HG02763 (cell line): ENCODE results near the gene ASXL1.

Source experiments
- ATAC-seq: cut with Tn5 transposase; IDR thresholded peaks from one replicate; pipeline ENCODE4 v1.9.1; 2021; ENCODE audit warnings: mild to moderate bottlenecking, moderate library complexity; ENCODE audit not compliant: unreplicated experiment

Gene ASXL1

DNA sequence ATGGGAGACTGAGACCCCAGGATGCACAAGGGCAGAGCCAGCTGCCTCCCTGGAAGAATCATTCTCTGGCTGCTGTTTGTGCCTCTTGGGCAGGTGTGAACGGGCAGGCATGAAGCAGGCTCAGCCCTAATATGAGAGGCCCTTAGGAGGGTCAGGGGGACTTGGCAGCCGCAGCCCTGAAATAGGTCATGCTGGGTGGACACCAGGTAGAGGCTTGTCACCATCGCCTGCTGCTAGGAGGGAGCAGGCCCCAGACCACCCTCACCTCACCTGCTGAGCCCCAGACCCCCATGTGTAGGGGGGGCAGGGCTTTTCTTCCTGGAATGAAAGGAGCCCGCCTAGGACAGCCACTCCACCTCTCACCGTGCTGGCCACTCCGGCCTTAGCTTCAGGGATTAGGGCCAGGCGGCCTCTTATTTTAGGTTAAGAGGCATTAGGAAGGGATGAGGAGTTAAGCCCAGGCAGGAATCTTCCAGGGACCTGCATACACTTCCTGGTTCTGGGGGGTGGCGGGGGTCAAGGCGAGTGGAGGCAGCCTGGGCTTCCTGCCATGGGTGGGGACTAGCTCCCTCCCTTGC lies 92.4 kb downstream of the ASXL1 start:
- ATAC-seq = no peak

DNA sequence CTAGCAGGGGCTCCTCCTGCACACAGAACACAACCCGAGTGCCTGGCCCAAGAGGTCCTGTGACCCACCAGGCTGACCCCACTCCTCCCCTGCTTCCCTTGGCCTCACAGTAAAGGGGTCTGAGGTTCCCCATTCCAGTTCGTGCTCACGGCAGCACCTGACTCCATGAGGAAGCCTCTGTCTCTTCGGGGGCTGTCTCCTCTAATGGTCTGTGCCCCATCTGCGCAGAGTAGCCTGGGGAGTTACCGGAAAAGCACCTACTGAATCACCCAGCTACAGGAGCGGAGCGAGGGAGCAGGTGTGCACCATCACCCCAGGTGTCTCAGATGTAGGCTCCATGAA lies 93.2 kb downstream of the ASXL1 start:
- no peak for ATAC-seq

DNA sequence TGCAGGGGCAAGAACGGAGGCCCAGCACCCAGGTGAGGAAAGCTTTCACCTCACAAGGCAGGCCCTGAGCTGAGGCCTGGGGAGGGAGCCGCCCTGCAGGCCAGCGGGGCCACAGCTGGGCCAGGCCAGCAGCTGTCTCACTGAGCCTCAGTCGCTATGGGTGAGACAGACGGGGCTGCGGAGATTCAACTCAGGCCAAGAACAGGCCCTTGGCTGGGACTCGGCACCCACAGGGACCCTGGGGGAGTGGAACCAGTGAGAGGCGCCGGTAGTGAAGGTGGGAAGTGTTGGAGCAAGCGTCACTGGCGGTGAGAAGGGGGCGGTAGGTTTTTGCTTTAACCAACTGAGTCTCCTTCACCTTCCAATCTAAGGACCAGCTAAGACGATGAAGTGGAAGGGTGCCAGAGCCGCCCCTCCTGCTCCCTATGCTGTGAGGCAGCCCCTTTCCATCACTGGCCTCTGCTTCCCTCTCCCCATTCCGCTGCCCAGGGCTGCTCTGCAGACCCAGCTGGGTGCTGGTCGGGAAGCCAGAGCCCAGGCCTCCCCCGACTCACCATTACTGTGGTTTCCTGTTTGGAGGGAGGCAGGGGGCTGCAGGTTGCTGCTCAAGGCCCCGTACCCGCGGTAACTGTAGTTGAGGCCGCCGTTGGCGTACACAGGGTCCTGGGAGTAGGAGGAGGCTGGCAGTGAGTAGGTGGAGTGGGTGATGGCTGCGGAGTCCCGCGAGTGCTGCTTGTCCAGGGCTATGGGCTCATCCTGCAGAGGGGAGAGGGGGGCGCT lies 93.7 kb downstream of the ASXL1 start:
- ATAC-seq = no peak

DNA sequence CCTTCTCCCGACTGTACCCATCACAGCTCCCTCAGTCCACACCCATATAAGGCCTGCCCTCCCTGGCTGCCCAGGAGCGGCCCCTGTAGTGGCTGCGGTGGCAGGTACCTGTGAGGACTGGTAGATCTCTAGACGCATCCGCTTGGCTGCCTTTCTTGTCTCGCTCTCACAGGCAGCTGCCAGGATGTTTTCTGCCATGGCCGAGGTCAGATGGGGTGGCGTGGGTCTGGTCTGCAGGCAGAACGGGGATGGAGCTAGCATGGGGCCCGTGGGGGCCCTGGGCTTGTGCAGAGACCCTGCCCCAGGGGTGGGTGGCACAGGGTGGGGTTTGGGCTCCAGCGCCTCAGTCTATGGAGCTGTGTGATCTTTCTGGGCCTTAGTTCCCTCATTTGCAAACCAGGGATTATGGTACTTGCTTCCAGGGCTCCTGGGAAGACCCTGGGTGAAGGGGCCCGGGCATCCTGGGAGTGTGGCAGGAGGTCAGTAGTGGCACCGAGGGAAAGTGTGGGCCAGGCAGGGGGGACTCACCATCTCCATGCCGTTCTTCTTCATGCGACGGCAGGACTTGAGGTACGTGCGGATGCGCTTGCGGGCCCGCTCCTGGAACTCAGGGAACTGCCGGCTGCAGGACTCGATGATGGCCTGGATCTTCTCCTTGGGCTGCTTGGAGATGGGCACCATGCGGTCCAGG lies 94.8 kb downstream of the ASXL1 start:
- no peak for ATAC-seq

DNA sequence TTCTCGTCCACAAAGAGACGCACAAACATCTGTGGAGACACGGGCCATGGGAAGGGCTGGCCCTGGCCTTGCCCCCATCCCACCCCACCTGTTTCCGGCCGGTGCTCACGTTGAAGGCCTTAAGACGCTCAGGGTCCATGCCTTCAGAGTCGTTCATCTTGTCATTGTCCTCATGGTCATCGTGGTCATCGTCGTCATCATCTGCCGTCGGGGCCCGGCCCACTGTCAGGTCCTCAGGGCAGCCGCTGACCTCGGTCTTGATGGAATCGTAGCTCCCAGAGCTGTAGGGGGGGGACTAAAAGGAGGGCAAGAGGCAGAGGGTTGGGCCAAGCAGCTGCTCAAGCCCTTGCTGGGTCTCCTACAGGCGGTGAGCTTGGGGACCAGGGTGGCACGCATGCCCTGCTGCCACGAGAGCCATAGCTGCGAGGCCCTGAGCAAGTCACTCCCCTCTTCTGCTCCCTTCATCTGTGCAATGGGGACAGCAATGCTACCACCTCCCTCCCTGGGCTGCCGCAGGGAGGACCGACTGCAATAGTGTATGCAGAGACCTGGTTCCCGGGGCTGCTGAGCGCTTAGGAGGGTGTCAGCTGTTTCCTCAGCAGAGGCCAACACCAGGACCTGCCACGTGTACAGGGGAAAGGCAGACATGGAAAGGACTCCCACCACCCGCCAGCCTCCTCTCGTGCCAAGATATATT lies 95.5 kb downstream of the ASXL1 start:
- ATAC-seq = no peak

DNA sequence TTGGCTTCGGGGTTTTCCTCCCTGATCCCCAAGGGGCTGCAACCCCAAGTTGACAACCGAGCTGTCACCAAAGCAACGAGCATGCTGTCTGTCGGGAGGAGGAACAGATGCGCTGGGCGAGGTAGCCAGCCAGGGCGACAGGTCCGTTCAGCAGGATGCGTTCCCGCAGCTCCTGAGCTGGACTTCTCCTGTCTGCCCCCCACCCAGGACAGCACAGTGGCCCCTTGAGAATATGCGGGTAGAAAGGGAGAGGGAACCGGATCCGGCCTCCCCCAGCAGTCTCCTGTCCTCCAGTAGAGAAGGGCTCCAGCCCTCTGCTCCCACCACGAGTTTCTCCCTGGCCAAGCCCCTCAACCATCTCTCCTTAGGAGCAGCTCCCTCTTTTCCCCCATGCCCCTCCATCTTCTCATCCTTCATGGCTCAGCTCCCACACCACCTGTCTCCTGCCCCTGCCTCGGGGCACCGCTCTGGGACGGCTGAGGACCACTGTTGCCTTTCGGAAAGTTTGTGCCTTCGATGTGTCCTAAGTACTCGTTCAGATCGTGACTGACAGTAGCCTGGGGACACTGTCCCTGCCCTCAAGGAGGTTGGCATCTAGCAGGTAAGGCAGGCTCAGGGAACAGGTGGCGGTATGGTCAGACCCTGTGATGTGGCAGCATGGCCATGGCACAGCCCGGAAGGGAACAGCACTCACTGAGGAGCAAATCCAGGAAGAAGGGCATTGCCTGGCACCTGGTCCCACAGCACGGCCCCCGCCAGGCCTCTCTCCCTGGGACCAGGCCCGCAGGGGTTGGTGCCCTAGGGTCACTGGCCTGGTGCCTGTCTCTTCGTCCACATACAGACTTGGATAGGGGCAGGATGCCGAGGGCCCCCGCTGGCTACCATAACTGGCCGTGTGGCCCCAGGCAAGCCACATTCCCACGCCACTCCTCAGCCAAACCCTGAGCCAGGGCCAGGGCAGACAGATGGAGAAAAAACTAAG lies 96.3 kb downstream of the ASXL1 start:
- ATAC-seq = no peak

DNA sequence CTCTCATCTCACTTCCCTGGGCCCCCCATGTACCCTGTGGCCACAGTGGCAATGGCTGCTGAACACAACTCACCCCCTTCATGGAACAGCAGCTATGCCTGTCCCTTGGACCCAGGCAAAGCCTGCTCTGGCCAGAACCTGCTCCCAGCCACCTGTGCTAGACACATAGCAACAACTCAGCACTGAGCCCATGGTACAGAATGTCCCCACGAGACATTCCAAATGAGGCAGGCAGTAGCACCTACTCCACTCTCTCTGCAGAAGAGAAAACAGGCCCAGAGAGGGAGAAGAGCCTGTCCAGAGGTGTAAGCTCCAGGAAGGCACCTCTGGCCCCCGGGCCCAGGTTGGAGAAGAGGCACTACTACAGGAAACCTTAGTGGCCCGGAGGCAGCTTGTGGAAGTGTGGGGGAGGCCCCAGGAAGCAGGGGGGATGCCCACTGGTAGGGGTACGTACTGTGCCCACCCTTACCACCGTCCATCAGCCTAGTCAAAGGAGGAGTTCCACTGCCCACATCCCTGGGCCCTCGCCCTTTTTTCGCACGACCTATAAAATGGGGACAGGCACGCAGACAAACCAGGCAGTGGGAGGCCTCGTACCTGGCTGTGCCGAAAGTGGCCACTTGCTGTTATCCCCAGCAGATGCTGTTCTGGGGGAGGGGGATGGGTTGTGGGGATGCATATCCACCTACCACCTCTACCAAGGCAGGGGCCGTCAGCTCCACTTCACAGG lies 97.2 kb downstream of the ASXL1 start:
- ATAC-seq = no peak

DNA sequence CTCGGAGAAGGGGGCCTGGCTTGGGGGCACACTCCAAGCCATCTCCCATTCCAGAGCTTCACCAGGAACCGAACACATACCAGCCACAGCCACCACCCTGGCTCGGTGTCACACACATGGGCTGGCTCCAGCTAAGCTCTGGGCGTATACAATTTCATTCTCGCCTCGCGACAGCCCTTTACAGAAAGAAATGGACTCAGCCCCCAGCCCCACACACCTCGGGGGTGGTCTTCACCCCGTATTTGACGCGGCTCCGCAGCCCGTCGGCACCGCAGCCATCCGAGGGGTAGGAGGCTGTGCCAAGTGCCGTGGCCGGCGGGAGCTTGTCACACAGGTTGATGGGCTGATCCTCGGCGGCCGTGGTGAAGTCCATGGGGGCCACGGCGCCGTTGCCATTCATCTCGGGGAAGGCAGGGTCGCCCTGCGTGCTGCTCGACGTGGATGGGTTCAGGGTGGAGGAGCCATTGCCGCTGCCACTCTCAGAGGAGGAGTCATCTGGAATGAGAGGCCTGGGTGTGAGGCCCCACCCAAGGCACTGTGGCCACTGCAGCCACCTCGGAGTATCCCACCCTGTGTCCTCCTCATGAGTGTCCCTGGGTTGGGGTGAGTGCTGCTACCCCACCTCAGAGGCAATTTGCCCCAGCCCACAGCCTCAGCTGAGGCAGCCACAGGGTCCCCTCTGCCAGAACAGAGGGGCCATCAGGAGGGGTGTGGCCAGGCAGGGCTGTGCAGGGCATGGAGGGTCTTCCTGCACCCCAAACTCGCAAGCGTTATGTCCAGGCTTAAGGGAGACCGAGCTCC lies 98.0 kb downstream of the ASXL1 start:
- ATAC-seq = no peak

DNA sequence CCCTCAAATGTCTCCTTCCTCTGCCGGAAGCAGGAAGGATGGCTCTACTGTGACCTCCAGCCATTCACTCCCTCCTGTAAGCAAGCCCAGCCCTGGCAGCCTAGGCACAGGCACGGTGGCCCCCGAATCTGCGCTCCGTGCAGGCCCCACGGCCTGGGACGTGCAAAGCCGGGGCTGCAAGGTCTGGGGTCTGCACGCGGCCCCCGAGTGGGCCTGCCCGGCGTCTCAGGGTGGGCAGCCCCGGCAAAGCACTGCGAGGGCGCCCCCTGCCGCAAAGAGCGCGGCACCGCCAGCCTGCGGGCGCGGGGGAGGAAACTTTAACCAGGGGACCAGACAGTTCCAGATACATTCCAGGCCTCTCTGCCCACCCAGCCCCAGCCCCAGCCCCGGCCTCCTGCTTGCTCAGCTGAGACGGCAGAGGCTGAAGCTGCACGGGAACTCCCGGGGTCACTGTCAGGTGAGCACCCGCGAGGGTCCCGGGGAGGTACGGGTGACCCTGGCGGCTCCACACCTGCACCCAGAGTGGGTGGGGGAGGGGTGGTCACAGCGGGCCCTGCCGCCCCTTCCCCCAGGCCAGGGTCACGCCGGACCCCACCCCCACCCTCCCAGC lies 98.8 kb downstream of the ASXL1 start:
- ATAC-seq = no peak

DNA sequence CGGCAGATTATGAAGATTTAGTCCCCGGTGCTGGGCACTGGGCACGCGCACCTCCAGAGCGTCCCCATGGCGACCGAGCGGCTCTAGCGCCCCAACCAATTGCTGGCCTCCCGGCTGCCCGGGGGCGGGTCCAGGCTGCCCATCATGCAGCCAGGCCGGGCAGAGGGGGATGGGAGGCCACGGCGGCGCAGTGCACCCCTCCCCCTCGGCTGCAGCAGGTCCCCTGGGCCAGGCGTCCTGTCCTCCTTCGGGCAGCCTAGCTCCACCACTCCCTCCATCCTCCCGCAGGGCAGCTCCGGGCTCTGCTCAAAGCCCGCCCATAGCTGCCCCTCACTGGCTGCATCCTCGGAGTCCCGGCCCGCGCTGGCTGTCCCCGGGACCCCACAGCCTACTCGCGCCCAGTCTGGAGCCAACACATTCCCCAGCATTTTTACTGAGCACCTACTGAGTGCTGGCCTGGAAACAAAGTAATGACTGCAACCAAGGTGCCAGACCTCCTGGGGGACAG lies 99.4 kb downstream of the ASXL1 start:
- no peak for ATAC-seq

DNA sequence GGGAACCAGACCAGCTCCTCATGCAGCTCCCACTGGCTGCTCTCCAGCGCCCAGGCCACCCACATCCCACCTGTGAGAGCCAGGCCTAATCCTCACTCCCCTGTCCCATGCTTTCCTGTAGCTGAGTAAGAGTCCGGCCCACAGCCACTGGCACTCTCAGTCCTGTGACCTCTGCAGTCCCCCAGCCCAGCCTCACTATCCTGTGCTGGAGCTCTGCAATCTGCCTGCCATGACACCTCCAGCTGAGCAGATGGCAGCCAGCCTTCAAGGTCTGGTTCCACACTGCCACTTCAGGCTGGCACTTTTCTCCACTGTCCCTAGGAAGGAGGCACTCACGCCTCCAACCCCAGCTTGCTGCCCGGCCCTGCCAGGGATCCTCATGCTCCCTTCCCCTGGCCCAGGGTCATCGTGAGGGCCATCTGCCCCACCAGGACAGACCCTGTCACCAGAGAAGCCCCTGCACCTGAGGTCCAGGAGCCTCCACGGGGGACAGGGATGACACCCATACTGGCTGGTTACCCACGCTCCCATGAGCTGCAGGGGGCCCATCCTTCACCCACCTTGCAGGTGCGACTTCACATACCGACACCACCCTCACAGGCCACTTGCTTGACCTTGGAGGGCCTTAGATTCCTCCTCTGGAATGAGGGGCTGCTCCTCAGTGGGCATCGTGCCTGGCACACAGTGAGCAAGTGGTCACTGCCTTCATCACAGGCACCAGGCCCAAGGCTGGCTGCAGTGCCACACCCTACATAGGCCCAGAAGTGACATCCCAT lies 100.1 kb downstream of the ASXL1 start:
- no peak for ATAC-seq

DNA sequence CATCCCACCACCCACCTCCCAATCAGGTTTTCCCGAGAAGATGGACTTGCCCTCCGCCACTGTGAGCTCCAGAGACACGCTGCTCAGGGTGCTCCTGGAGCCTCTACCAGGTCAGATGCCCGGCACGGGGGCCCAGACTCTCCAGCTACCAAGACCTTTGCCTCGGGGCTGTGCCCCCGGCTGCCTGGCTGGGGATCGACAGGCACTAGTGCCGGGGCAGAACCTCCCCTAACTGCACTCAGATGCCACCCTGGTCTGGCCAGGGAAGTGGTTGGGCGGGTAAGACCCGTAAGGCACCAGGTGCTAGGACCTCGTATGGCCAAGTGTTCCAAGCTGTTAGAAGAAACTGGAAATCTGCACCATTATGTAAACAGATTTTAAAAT lies 100.7 kb downstream of the ASXL1 start:
- ATAC-seq = no peak

DNA sequence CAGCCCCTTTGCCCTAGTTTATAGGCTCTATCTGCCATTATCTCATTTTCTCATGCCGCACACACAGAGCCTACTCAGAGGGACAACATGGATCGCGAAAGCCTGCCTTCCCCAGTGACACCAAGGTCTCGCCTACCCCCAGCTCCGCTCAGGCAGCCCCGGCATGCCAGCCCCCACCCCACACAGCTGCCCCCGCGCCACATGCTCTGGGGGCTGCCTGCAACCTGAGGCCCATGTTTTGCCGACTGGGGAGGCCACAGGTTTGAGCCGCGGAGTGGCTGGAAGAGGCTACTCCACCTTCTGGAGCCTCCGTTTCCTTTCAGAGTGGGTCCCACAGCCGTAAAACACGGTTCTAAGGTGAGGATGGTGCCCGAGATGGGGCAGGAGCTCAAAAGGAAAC lies 102.1 kb downstream of the ASXL1 start:
- no peak for ATAC-seq

DNA sequence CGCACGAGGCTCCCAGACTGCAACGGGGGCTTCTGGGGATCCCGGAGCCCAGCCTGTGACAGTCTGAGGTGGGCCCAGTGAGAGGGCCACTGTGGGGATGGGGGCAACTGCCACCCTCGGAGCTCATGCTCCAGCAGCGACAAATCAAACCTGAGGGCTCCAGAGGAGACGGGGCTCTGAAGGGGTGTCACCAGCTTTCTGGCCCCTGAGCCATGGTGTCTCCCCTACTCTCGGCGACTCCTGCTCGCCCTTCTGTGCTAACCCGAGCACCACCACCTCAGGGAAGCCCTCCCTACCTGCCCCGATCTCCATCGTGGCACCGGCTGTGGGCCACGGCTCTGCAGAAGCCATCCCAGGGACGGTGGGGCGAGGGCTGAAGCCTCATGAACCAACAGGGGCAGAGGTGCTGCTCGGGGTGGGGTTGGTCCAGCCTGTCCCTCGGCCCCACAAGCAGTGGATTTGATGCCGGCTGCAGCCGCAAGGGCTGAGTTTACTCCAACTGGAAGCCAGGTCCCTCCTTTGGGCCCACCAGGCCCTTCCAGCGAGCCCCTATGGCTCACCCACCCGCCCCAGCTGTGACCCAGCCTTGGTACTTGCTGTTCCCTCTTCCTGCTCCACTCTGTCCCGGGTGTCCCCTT lies 102.7 kb downstream of the ASXL1 start:
- ATAC-seq = no peak

DNA sequence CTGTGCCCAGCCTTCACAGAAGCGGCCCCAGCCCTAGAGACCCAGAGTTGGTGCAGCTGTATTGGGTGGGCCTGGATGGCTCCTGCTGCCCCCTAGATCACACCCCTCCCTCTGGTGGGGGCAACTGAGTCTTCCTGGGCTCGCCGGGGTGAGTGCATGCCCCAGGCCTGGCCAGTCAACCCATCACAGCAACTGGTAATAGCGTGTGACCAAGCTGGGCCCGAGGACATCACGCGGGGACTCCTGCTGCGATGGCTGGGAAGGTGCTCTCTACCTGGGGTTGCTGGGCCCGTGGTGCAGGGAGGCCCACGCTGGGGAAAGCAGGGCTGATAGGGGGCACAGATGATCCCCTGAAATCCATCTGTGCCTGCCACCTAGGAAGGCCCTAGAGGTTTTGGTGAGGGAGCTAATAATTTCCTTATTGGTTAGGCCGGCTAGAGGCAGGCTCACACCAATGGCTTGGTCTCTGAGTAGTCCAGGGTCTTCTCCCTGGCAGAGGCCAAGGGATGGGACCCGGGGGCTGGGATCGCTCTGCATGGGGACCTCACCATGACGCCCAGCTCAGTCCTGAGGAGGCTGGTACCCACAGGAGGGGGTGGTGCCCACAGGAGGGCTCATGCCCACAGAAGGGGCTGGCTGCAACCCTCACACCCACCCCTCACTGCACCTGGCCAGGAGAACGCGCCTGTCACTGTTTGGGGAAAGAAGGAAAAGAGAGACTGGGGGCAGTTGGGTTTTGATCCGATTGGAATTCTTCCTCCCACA lies 103.9 kb downstream of the ASXL1 start:
- ATAC-seq = no peak

DNA sequence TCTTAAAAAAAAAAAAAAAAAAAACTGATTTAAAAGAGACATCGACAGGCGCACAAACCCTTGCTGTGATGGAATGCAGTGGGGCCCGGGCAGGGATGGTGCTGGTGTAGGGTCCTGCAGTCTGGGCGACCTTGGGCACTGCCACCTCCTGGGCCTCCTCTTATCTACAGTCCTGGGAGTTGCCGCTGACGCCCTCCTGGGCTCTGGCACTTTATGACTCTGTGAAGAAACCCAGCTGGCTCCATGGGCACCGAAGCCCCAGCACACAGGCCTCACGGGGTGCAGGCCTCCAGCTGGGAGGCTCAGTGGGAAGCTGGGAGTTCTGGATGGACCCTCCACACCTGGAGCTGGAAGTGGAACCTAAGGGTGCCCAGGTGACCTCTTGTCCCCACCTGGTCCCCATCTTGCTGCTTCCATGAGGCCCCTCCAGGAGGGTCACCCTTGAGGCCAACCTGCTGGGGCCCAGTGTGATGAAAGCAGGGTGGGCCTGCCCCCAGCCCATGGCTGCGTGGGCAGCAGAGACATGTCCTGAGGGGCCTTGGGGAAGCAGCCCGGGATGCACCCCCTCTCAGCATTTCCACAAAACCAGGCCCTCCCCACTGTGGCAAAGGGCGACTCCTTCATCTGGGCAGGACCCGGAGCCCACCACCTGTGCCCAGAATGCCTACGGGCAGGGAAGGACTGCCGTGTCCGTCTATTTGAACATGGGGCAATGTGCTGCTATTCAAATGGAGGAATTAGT lies 104.9 kb downstream of the ASXL1 start:
- no peak for ATAC-seq
